Nephron (organoid): Measurements from ENCODE around the gene CHI3L2.

Experiments used
- H3K27ac Mint-ChIP-seq, 3 experiments: 2 replicates each; pipeline ENCODE4 v1.8.0; 2020; ENCODE audit warnings: mixed read lengths in 3 of 3, mild to moderate bottlenecking in 2 of 3, moderate library complexity in 1 of 3
- H3K27me3 Mint-ChIP-seq: 2 replicates; pipeline ENCODE4 v1.8.0; 2021; ENCODE audit warnings: low read depth, mild to moderate bottlenecking, moderate library complexity, mixed read lengths
- H3K36me3 Mint-ChIP-seq: 2 replicates; pipeline ENCODE4 v1.8.0; 2020; ENCODE audit warnings: low read depth, mixed read lengths
- H3K4me1 Mint-ChIP-seq: 2 replicates; pipeline ENCODE4 v1.8.0; 2020; ENCODE audit warnings: mixed read lengths
- H3K4me3 Mint-ChIP-seq, 3 experiments: 2 replicates each; pipeline ENCODE4 v1.8.0; 2020; ENCODE audit warnings: mild to moderate bottlenecking in 3 of 3, mixed read lengths in 3 of 3, moderate library complexity in 2 of 3
- H3K9me3 Mint-ChIP-seq: 2 replicates; pipeline ENCODE4 v1.8.0; 2020; ENCODE audit warnings: mixed read lengths
- TF ChIP-seq, protein P1 (sequence below), 3 experiments: fragments of 200-600 bp; sonication (generic); IDR thresholded peaks; one replicate each; pipeline ENCODE4 v1.5.0; 2021; ENCODE audit warnings: antibody characterized with exemption in 3 of 3; ENCODE audit not compliant: unreplicated experiment in 3 of 3

CHI3L2 gene

DNA sequence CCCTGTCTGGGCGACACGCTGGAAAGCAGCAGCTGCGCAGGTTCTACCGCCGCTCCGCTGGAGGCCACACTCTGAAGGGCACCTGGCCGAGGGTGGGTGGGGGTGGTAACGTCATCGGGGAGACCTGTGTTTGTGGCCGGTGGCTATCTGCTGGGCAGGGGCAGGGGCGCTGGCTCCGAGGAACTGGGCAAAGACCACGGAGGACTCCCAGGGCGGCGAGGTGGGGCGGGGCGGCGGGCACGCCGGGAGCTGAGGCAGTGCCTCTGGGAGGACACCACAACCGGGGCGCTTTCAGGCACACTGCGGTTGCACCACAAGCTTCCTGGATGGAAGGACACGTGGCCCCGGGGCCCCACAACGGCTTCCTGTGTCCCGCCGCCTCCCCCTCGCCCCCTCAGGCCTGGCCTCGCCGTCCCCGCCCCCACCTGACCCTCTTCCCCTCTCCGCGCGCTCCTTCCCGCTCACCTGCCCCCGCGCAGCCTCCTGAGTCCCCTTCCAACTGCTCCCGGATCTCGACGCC, 23.8 kb upstream of the CHI3L2 start:
- Mint-ChIP-seq H3K9me3 (no peaks in the 10 kb centered on the region), H3K27me3 (peaks cover 55% of the 10 kb centered on the region), H3K36me3 (no peaks in the 10 kb centered on the region), H3K4me1 (no peaks in the 10 kb centered on the region), H3K27ac (no peak overlapping the region), H3K4me3 (peak overlapping the region in 1 of 3 experiments; percentile 40)
- TF ChIP-seq, protein P1, sequence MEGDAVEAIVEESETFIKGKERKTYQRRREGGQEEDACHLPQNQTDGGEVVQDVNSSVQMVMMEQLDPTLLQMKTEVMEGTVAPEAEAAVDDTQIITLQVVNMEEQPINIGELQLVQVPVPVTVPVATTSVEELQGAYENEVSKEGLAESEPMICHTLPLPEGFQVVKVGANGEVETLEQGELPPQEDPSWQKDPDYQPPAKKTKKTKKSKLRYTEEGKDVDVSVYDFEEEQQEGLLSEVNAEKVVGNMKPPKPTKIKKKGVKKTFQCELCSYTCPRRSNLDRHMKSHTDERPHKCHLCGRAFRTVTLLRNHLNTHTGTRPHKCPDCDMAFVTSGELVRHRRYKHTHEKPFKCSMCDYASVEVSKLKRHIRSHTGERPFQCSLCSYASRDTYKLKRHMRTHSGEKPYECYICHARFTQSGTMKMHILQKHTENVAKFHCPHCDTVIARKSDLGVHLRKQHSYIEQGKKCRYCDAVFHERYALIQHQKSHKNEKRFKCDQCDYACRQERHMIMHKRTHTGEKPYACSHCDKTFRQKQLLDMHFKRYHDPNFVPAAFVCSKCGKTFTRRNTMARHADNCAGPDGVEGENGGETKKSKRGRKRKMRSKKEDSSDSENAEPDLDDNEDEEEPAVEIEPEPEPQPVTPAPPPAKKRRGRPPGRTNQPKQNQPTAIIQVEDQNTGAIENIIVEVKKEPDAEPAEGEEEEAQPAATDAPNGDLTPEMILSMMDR (IDR thresholded peaks at IDR 0.05; ENCODE audit: unreplicated experiment in 3 of 3): no peak

DNA sequence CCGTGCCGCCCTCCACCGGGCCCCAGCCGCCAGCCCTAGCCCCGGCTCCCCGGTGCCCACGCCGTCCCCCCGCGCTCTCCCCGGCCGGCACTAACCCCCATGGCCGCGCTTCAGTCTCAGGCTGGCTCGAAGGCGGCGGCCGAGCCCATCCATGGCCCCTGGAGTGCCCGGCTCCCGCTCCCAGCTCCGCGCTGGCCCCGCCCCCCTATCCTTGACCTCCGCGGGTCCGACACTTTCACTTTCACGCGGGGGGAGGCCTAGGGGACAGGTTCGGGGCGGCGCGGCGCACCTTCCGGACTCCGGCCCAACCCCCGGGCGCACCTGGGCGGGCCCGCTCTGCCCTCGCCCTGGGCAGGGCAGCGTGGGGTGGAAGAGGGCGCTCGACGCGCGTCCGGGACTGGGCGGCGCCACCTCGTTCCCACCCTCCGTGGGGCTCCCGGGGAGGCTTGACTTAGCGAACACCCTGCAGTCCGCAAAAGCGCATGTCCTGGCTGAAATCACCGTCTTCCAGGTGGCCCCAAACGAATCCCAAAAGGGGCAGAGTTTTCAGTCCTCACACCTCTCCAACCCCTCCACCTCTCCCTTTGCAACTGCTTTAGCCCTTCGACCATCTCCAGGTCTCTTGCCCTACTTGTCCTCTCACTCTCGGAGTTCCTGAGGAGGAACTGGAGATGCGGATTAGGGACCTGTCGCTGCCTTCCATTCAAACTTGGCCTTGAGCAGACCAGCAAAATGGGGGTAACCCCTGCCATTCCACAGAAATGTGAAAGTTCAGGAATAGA, 23.1 kb upstream of the CHI3L2 start:
- TF ChIP-seq, protein P1 (IDR thresholded peaks at IDR 0.05; ENCODE audit: unreplicated experiment in 3 of 3): no peak
- Mint-ChIP-seq H3K27ac (no peak overlapping the region), H3K4me1 (no peaks in the 10 kb centered on the region), H3K9me3 (no peaks in the 10 kb centered on the region), H3K27me3 (peaks cover 55% of the 10 kb centered on the region), H3K36me3 (no peaks in the 10 kb centered on the region), H3K4me3 (peak overlapping the region; percentile 61 to 66 (median 64))

DNA sequence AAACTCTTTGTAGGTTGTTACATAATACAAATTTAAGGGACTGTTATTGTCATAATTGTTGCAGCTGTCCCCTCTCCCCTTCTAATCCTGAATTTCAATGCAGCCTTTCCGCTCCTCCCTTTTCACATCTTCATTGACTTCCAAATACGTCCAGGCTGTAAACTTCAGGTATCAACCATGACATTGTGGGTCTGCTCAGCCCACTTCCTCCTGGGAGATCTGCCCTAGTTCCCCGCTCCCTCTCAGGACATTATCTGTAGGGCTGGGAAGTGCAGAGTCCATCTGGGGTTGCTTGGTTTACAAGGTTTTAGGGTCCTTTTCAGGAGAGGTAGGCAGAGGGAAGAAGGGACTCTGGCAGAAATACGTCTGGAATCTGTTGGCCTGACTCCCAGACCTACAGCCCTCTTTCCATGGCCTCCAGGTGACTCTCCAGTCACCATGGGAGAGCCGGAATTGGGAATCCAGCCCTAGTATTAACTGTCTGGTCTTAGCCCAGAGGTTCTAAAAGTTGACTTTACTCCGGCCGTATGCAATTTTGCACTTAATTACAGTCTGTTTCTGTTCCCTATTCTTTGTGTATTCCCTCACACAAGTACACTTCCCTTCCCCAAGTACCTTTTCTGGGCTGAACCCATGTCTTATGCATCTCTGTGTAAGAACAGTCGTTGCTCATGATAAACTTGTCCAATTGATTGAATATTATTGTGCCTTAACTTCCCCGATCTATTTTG, 22.4 kb upstream of the CHI3L2 start:
- TF ChIP-seq, protein P1 (IDR thresholded peaks at IDR 0.05; ENCODE audit: unreplicated experiment in 3 of 3): no peak
- no peaks in the 10 kb centered on the region for H3K9me3 Mint-ChIP-seq
- peaks cover 60% of the 10 kb centered on the region for H3K27me3 Mint-ChIP-seq
- H3K36me3 Mint-ChIP-seq: no peaks in the 10 kb centered on the region
- H3K4me3 Mint-ChIP-seq: peak overlapping the region; percentile 61 to 66 (median 64)
- H3K27ac Mint-ChIP-seq: no peak overlapping the region
- no peaks in the 10 kb centered on the region for H3K4me1 Mint-ChIP-seq

DNA sequence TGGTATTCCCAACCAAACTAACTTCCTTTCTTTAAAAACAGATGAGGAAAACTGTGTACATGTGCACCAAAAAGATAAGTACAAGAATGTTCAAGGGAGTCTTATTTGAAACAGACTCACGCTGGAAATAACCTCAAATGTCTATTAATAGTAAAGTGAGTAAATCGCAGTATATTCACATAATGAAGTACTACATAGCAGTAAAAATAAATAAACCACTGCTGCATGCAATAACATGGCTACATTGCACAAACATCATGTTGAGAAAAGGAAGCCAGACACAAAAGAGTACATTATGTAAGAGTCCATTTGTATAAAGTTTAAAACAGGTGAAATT, 21.8 kb upstream of the CHI3L2 start:
- no peaks in the 10 kb centered on the region for H3K4me1 Mint-ChIP-seq
- H3K36me3 Mint-ChIP-seq: no peaks in the 10 kb centered on the region
- peak overlapping the region; percentile 15 to 26 (median 22) for H3K4me3 Mint-ChIP-seq
- TF ChIP-seq, protein P1 (IDR thresholded peaks at IDR 0.05; ENCODE audit: unreplicated experiment in 3 of 3): no peak
- H3K27ac Mint-ChIP-seq: no peak overlapping the region
- no peaks in the 10 kb centered on the region for H3K9me3 Mint-ChIP-seq
- H3K27me3 Mint-ChIP-seq: peaks cover 63% of the 10 kb centered on the region

DNA sequence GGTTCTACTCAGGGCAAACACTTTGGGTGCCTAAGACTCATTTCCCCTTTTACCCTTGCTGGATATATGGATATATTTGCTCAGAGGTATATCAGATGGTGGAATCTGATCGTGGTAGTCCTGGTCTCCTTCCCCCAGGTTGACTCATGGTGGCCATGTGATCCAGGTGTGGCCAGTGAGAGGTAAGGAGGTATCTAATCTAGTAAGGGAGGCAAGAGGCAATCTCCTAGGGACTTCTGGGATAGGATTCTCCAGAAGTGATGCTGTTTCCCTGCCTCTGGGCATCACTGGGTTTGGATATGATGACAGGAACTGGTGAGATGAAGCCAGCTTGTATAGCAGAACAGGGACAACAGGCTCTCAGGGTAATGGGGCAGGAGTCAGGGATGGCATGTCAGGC, 18.6 kb upstream of the CHI3L2 start:
- Mint-ChIP-seq H3K27ac (no peak overlapping the region), H3K27me3 (peaks cover 45% of the 10 kb centered on the region), H3K4me1 (no peaks in the 10 kb centered on the region), H3K9me3 (no peaks in the 10 kb centered on the region), H3K4me3 (no peak overlapping the region), H3K36me3 (no peaks in the 10 kb centered on the region)
- TF ChIP-seq, protein P1 (IDR thresholded peaks at IDR 0.05; ENCODE audit: unreplicated experiment in 3 of 3): no peak
